Kidney tubule cell (primary cell): ENCODE measurements around the gene NCEH1.
"Not testable (repeated sequence)": the region's sequence is repeated elsewhere in the genome, so short reads cannot be mapped to it uniquely, and the experiment has no call there.

Source experiments
- DNase-seq: peaks from one replicate; pipeline ENCODE4 v3.0.0-alpha.2; 2018; ENCODE audit warnings: low spot score

The NCEH1 gene

GRCh38 chr3:172707030-172707429, 3.8 kb downstream of the NCEH1 start:
- DNase-seq, result no peak

- DNase-seq, result no peak
Observed at GRCh38 chr3:172705170-172705569, 5.7 kb downstream of the NCEH1 start.

GRCh38 chr3:172704001-172704400, 6.9 kb downstream of the NCEH1 start:
- DNase-seq, result no peak

GRCh38 chr3:172702731-172703130, 8.1 kb downstream of the NCEH1 start:
- DNase-seq, result not testable (repeated sequence)

GRCh38 chr3:172702256-172702655, 8.6 kb downstream of the NCEH1 start:
- no peak for DNase-seq

GRCh38 chr3:172701751-172702150, 9.1 kb downstream of the NCEH1 start:
- DNase-seq, result no peak

- DNase-seq, result no peak
Observed at GRCh38 chr3:172700936-172701455, 9.9 kb downstream of the NCEH1 start.

GRCh38 chr3:172700256-172700655, 10.6 kb downstream of the NCEH1 start:
- DNase-seq, result no peak

GRCh38 chr3:172699031-172699430, 11.8 kb downstream of the NCEH1 start:
- no peak for DNase-seq

- DNase-seq, result no peak
Observed at GRCh38 chr3:172698631-172699030, 12.2 kb downstream of the NCEH1 start.

GRCh38 chr3:172697558-172697957, 13.3 kb downstream of the NCEH1 start:
- no peak for DNase-seq

GRCh38 chr3:172696357-172696756, 14.5 kb downstream of the NCEH1 start:
- DNase-seq, result no peak

- DNase-seq, result no peak
Observed at GRCh38 chr3:172694573-172695246, 16.2 kb downstream of the NCEH1 start.

- no peak for DNase-seq
Observed at GRCh38 chr3:172692751-172693338, 18.0 kb downstream of the NCEH1 start.

GRCh38 chr3:172690936-172691335, 19.9 kb downstream of the NCEH1 start:
- DNase-seq, result no peak

GRCh38 chr3:172688588-172688987, 22.3 kb downstream of the NCEH1 start:
- no peak for DNase-seq

- DNase-seq, result no peak
Observed at GRCh38 chr3:172687501-172687900, 23.4 kb downstream of the NCEH1 start.

GRCh38 chr3:172685331-172686214, 25.3 kb downstream of the NCEH1 start:
- DNase-seq, result peak; percentile 52

- DNase-seq, result no peak
Observed at GRCh38 chr3:172680684-172681083, 30.2 kb downstream of the NCEH1 start.

- DNase-seq, result no peak
Observed at GRCh38 chr3:172679599-172679998, 31.3 kb downstream of the NCEH1 start.

GRCh38 chr3:172678068-172678467, 32.8 kb downstream of the NCEH1 start:
- no peak for DNase-seq

GRCh38 chr3:172676196-172676922, 34.5 kb downstream of the NCEH1 start:
- DNase-seq, result no peak
